IMR-90 (cell line): ENCODE results near the gene GRIN2A.

Experiments
- CTCF ChIP-seq: conservative IDR thresholded peaks from 2 replicates; pipeline ENCODE4 v1.5.1; 2012; ENCODE audit warnings: mild to moderate bottlenecking, low read depth, low read length, improper control_type of control experiment
- NFE2L2 ChIP-seq: fragments of 150-350 bp; IDR thresholded peaks from 2 replicates; pipeline ENCODE4 v1.6.1; 2016; ENCODE audit warnings: low read depth, mild to moderate bottlenecking, low read length
- POLR2A ChIP-seq: IDR thresholded peaks from 2 replicates; pipeline ENCODE4 v1.6.1; 2012; ENCODE audit warnings: mild to moderate bottlenecking, low read depth, low read length
- RAD21 ChIP-seq: IDR thresholded peaks from 2 replicates; pipeline ENCODE4 v1.6.1; 2012; ENCODE audit warnings: low read length, improper control_type of control experiment
- RCOR1 ChIP-seq: IDR thresholded peaks from 2 replicates; pipeline ENCODE4 v1.6.1; 2012; ENCODE audit warnings: mild to moderate bottlenecking, low read length, improper control_type of control experiment; ENCODE audit not compliant: insufficient replicate concordance
- TF ChIP-seq, protein P1 (sequence below): fragments of 150-350 bp; IDR thresholded peaks from 2 replicates; pipeline ENCODE4 v1.6.1; 2016; ENCODE audit warnings: low read depth, mild to moderate bottlenecking, low read length, moderate library complexity, borderline replicate concordance

DNA sequence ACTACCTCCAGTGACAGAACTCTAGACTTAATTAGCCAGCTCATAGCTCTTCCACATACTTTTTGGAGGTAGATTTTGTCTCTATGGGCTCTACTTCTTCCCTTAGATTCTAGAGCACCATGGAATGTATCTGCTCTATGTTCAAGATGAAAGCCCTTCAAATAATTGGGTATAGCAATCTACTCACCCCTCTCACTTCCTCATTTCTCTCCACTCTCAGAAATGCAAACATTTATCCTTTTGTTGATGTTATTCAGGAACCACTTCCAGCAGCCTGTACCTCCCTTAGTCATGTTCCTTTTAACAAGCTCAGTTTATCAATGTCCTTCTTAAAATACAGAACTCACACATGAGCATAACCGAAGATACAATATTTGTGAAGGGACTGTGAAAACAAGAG, 78.5 kb downstream of the GRIN2A start:
- TF ChIP-seq RAD21: no peak
- TF ChIP-seq CTCF: no peak
- TF ChIP-seq NFE2L2: no peak
- no peak for TF ChIP-seq POLR2A
- TF ChIP-seq, protein P1, sequence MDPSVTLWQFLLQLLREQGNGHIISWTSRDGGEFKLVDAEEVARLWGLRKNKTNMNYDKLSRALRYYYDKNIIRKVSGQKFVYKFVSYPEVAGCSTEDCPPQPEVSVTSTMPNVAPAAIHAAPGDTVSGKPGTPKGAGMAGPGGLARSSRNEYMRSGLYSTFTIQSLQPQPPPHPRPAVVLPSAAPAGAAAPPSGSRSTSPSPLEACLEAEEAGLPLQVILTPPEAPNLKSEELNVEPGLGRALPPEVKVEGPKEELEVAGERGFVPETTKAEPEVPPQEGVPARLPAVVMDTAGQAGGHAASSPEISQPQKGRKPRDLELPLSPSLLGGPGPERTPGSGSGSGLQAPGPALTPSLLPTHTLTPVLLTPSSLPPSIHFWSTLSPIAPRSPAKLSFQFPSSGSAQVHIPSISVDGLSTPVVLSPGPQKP: no peak
- TF ChIP-seq RCOR1: no peak
